Measurements from ENCODE around the gene NCKAP5.

Gene NCKAP5

GRCh38 chr2:133574620-133575019 is 6.4 kb upstream of the NCKAP5 start:
- no peak for DNase-seq (ENCODE audit: low read depth in 1 of 2, low spot score in 1 of 2)

- DNase-seq (ENCODE audit: low read depth in 1 of 2, low spot score in 1 of 2), result no peak
These were observed 5.9 kb upstream of the NCKAP5 start for GRCh38 chr2:133574186-133574585.

- DNase-seq (ENCODE audit: low read depth in 1 of 2, low spot score in 1 of 2), result no peak
These were observed 5.4 kb upstream of the NCKAP5 start for GRCh38 chr2:133573491-133574162.

GRCh38 chr2:133571249-133571648 is 3.0 kb upstream of the NCKAP5 start:
- no peak for DNase-seq (ENCODE audit: low read depth in 1 of 2, low spot score in 1 of 2)

GRCh38 chr2:133570542-133570941 is 2.3 kb upstream of the NCKAP5 start:
- DNase-seq (ENCODE audit: low read depth in 1 of 2, low spot score in 1 of 2), result no peak

GRCh38 chr2:133569286-133569830 is 1.1 kb upstream of the NCKAP5 start:
- no peak for DNase-seq (ENCODE audit: low read depth in 1 of 2, low spot score in 1 of 2)

GRCh38 chr2:133568598-133568997 is 335 bp upstream of the NCKAP5 start:
- DNase-seq (ENCODE audit: low read depth in 1 of 2, low spot score in 1 of 2), result no peak

- no peak for DNase-seq (ENCODE audit: low read depth in 1 of 2, low spot score in 1 of 2)
These were observed 5.7 kb downstream of the NCKAP5 start for GRCh38 chr2:133562558-133562957.

- DNase-seq (ENCODE audit: low read depth in 1 of 2, low spot score in 1 of 2), result no peak
These were observed 7.0 kb downstream of the NCKAP5 start for GRCh38 chr2:133561045-133561852.

GRCh38 chr2:133557614-133558013 is 10.6 kb downstream of the NCKAP5 start:
- DNase-seq (ENCODE audit: low read depth in 1 of 2, low spot score in 1 of 2), result no peak

GRCh38 chr2:133553838-133554408 is 14.3 kb downstream of the NCKAP5 start:
- no peak for DNase-seq (ENCODE audit: low read depth in 1 of 2, low spot score in 1 of 2)

GRCh38 chr2:133553251-133553650 is 15.0 kb downstream of the NCKAP5 start:
- no peak for DNase-seq (ENCODE audit: low read depth in 1 of 2, low spot score in 1 of 2)

- no peak for DNase-seq (ENCODE audit: low read depth in 1 of 2, low spot score in 1 of 2)
These were observed 15.4 kb downstream of the NCKAP5 start for GRCh38 chr2:133552821-133553220.

- DNase-seq (ENCODE audit: low read depth in 1 of 2, low spot score in 1 of 2), result no peak
These were observed 26.5 kb downstream of the NCKAP5 start for GRCh38 chr2:133541797-133542196.

- no peak for DNase-seq (ENCODE audit: low read depth in 1 of 2, low spot score in 1 of 2)
These were observed 26.9 kb downstream of the NCKAP5 start for GRCh38 chr2:133541376-133541775.

- no peak for DNase-seq (ENCODE audit: low read depth in 1 of 2, low spot score in 1 of 2)
These were observed 35.3 kb downstream of the NCKAP5 start for GRCh38 chr2:133532919-133533318.

- no peak for DNase-seq (ENCODE audit: low read depth in 1 of 2, low spot score in 1 of 2)
These were observed 36.9 kb downstream of the NCKAP5 start for GRCh38 chr2:133531382-133531781.

GRCh38 chr2:133530645-133531044 is 37.6 kb downstream of the NCKAP5 start:
- no peak for DNase-seq (ENCODE audit: low read depth in 1 of 2, low spot score in 1 of 2)

- DNase-seq (ENCODE audit: low read depth in 1 of 2, low spot score in 1 of 2), result no peak
These were observed 41.5 kb downstream of the NCKAP5 start for GRCh38 chr2:133526530-133527300.

GRCh38 chr2:133525613-133526529 is 42.4 kb downstream of the NCKAP5 start:
- no peak for DNase-seq (ENCODE audit: low read depth in 1 of 2, low spot score in 1 of 2)

Data from activated CD4-positive, alpha-beta T cell treated with anti-CD3 and anti-CD28 coated beads, Interleukin-2, amount 50 U/mL, for 24 hours (primary cell).